Lung microvascular endothelial cell (primary cell): ENCODE data around the gene CCNT2. TPM values are rescaled to one million over a fixed set of nuclear protein-coding genes. Genes with fewer than 3 reads are reported as not detected.

Experiments
- DNase-seq, 2 donors: peaks; one replicate each; pipeline versions ENCODE4 v3.0.0 to v3.0.0-alpha.2; 2010; ENCODE audit warnings: low read depth in 2 of 2
- total RNA-seq: library from RNA; depleted of rRNA; stranded (reverse); fragments of >200 nt; gene quantifications from 2 replicates; pipeline ENCODE4 v1.2.1, GENCODE V29; 2014

Gene CCNT2
- total RNA-seq, 1 donor from 2014 or later, result 27.0 TPM

DNA sequence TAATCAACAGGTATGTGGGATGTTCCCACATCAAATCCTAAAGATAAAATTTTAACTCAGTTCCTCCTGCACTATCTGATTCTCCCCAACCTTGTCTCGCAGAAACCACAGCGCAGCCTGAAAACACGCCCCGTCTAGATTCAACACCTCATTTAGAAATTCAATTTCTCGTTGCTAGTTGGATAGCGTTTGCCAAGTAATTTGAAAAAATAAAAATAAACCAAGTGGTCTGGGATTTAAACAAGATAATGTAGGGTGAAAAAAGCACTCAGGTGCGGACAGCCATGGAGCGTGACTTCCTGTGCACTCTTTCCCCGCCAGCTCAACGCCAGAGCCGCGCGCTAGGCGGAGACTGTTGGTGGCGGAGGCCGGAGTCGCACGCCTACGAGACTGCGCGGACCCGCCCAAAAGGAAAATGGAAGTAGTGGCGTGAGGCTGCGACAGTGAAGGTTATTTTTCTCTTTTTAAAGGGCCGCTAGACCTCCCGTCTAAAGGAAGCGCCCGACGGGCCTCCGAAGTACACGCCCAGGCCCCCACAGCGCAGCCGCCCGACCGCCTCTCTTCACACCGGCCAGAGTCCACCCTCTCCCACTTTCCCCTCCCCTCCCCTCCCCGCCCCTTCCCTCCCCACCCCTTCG lies 615 bp upstream of the CCNT2 start:
- no peak for DNase-seq

DNA sequence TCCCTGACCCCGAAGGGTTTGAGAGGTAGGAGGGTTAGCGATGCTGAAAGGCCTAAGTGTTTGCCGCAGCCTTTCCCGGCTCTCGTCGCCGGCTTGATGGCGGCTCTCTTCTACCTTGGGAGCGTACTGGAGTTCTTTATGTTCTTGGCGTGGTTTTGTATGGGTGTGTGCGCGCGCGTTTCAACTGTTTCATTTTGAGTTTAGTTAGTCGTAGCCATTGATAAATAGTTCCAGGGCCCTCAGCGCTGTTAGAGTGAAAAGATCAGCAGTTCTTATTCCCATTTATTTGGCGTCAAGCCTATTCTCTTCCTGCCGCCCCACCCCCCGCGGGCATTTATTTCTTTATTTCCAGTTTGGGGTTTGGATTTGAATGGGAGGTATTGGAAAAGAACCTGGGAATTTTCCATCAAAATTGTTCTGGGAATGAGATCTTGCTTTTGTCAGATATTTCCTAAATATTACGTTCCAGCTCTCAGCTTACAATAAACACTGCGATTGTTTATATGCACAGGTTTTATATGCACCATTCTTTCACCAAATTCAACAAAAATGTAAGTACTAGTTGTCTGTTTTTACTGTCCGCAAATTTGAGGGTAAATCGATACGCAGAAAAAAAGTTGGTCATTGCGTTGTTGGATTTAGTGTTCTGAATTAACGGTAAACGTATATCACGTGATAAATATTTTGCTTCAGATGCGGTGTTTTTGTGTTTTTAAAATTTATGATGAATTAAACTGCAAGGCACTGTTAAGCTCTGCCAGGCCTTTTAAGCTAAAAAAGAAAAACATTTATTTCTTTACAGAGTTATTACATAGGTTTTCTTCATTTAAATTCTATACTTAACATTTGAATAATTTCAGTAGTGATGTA lies 954 bp downstream of the CCNT2 start:
- DNase-seq, result peak; percentile 40 to 61

DNA sequence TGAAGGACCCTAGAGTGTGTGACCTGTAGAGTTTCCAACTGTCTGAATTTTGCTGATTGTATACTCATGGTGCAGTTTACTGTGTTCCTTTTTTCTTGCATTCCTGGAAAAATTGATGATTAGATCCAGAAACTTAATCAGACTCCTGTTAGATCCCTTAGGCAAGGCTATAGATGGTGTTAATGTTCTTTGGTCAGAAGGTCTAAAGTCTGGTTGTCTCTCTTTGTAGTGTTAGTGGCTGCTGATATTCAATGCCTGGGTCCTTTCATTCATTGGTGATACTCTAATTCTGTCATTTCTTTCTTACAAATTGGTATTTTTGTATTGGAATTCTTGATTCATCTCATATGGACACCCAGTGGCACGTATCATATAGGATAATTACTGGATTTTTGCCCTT lies 6.3 kb downstream of the CCNT2 start:
- no peak for DNase-seq

DNA sequence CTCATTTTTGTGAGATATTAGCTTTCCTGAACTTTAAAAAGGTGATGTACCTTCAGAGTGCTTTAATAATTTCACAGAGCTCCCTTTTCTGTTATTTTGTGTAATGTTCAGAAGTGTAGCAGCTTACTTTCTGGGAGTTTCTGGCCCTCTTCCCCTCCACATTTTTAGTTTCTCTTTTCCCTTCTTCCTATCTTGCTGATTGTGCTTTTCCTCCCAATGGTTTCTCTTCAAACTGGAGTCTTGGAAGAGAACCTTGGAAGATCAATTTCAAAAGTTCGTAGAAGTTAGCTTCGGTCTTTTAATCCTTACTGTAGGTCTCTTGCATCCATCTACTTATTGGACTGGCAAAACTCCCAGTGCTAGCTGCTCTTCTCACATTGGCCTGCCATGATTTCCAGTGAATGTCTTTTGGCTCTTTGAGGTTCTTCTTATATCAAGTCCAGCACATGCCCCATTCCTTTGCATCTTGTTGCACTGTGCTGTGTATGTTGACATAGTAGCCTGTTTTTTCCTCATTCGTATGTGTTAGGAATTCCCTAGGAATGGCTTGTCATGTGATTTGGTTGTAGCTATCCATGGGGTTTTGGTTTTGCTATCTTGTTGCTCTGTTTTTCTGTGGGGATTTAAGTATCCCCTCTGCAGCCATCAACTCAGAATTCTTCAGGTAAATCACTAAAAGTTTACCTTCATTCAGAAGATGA lies 7.8 kb downstream of the CCNT2 start:
- DNase-seq, result peak in 1 of 2 donors; percentile 20

DNA sequence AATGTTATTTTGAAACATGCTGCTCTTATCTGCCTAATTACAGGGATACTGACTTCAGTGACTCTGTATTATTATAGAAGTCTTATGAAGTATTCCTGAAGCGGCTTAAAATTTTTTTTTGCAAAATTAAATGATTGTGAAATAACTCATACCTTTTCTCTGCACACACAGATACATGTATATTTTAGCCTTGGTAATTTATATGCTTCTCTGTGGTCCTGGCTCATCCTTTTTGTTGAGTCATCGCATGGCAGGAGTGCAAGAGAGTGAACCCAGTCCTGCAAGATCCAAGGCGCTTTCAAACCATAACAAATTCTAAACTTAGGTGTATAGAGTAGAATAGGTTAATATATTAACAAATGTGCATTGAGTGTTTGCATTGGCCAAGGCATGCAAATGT lies 8.6 kb downstream of the CCNT2 start:
- no peak for DNase-seq

DNA sequence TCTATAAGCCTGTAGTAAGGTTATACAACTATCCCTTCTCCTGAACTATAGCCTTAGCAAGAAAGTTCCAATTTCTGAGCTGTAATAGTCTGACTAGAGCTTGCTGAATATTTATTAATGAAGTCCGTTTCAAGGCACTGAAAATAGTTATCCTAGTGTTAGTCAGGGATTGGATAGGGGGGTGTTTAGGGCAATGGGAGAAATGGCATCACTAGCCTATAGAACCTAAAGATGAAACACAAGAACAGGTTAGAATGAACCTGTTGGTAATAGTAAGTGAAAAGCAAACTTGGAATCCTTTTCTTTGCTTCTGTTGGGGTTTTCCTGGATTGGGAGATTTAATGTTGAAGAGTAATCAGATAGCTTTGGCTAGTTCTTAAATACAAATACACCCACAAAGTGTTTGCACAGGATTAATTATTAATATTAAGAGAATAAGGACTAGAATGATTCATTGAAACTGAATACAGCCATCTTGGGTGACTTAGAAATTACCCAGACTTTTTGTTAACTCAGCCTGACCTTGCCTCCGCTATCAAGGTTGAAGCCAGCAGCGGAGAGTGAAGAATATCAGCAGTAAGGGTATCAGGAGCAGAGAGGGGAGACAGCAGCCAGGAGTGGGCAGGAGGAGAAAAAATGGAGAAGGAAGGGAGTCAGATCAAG lies 14.4 kb downstream of the CCNT2 start:
- no peak for DNase-seq

DNA sequence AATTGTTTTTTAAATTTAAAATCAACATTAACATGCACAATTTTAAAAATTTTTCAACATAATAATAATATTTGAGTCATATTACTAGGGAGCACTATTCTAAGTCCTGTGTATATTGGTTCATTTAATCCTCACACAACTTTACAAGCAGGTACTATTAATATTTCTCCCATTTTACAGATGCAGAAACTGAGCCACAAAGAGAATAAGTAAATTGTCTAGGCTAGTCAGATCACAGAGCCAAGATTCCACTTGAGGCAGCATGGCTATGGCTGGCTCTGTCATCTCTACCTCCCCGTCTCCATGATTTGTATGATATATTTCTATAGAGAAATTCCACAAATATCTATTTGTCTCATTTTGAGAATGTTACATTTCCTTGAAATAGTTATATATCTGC lies 15.1 kb downstream of the CCNT2 start:
- no peak for DNase-seq

DNA sequence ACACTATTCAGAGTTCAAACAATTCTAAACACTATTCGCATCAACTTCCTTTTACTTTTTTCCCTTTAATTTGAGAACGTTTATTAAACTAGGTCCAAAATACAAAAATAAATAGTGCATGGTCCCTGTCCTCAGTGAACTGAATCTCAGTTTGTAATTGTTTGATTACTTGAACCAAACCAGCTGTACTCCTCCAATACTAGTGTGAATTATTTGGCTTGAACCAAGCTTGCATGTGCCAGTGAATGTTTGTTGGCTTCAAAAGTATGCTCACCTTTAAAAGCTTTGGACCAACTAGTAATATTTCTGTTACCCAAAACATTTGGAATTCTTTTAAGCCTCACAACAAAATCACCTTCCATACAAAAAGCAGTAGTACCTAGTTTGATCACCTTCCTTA lies 15.5 kb downstream of the CCNT2 start:
- no peak for DNase-seq

DNA sequence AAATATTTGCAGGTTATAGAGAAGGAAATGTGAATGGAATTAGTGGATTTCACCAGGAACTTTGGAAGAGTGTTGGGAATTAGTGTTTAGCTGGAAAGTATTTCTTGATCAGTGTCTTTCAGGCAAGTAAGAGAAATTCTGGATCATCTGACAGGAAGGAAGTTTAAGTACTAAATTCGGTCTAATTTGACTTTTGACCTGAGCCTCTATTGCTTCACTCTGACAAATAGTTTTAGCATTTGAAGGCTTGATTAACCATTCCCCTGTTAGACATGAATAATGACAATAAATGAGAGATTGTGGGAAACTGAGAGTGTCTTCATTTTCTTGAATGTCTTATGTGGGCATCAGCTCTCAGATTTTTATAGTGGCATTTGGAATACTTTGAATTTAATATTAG lies 16.0 kb downstream of the CCNT2 start:
- no peak for DNase-seq

DNA sequence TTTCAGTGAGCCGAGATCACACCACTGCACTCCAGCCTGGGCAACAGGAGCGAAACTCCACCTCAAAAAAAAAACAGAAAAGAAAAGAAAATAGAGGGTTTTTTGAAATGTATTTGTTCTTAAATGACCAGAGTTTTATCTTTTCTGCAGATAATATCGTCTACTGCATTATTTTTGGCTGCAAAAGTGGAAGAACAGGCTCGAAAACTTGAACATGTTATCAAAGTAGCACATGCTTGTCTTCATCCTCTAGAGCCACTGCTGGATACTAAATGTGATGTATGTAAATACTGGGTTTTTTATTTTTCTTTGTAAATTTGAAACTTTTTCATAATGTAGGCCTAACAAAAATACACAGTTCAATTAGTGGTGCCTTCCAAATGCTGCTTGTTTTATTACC lies 18.1 kb downstream of the CCNT2 start:
- DNase-seq, result no peak

DNA sequence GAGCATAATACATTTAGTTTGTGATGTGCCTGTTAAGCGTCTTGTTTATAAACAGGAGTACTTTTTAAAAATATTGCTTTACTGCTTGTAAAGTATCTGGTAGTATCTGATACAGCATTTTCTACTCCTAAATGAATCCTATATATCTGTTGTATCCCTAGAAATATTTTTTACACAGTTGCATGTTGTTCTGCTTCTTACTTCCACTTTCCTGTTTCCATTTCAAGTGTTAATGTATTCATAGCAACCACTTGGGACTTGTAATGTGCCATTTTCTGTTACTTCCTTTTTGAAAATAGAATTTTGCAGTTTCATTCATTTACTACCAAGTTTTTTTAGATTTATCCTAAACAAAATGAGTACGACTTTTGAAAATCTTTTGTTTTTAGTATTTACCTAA lies 24.9 kb downstream of the CCNT2 start:
- DNase-seq, result no peak

DNA sequence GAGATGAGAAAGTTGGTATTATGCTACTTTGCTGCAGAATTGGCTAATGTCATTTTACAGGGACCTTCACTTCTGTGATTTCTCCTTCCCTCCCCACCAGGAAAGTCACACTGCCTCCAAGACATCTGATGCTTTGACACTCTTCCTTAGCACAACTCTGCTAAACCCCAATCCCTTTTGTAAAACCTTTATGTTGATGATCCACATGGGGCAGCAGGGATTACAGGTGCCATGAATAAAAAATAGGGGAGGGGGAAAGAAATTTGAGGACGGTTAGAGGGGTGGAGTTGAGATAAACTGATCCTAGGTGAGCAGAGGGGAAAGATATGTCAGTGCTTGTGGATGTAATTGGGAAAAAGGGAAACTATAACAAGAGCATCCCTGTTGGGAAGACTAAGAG lies 26.4 kb downstream of the CCNT2 start:
- no peak for DNase-seq

DNA sequence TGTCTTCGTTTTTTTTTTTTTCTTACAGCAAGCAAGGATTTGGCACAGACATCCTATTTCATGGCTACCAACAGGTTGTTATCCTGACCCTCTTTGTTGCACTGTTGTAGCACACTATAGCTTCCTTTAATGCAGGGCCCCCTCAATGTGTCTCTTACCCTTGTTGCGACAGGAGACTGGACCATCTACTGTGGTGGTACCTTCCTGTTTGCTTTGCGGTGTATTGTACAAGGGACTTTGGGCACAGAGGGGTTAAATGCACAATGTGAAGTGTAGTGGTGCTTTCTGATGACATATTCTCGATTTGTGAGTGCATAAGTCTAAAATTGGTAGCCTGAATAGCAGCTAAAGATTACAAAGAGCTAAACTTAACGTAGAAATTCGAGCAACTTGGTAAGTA lies 27.5 kb downstream of the CCNT2 start:
- no peak for DNase-seq

DNA sequence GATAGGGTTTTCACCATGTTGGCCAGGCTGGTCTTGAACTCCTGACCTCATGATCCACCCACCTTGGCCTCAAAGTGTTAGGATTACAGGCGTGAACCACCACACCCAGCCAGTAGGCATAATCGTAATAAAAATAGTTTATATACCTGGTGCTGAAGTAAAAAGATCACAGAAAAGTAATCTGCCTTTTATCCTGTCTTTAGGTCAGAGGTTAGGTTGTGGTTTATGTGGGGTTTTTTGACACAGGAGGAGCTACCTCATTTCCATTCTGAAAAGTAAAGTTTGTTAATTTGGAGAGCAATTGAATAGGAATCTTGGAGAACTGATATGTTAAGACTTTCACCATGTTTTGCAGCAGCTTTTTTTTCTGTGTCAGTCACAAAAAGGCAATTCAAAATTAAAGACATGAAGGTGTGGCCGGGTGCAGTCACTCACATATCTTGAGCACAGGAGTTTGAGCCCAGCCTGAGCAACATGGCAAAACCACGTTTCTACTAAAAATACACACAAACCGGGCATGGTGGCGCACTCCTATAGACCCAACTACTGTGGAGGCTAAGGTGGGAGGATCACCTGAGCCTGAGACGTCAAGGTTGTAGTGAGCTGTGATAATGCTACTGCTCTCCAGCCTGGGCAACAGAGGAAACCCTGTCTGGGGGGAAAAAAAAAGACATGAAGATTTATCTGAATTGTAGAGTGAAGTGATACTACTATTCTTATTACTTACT lies 31.5 kb downstream of the CCNT2 start:
- no peak for DNase-seq

DNA sequence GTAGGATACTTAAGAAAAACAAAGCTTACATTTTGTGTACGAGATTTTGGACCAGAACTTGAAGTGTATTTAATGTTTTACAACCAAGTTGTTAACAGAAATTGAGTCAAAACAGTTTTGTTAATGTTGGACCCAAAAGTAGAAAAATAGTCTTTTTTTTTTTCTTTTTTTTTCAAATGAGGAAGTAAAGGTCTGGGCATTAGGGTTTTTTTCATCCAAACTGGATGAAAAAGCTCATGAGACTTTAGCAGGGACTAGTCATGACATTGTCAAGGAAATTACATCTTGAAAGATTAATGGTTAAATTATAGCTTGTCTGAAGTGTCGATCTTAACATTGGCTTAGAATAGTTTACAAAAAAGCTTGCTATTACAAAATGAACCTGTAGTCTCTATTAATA lies 32.3 kb downstream of the CCNT2 start:
- no peak for DNase-seq

DNA sequence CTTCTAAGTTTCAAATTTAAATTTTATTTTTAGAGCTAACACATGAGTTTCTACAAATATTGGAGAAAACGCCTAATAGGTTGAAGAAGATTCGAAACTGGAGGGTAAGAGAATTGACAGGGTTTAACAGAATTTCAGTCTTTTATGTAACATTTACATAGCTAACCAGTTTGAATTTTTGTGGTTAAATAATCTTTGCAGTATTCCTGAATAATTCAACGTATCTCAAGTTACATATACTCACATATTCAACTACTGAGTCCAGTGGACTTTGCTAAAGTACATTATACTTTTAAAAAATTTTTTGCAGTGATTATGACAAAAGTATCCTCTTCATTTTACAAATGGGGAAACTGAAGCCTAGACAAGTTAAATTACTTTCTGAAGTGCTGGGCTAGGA lies 34.0 kb downstream of the CCNT2 start:
- no peak for DNase-seq

DNA sequence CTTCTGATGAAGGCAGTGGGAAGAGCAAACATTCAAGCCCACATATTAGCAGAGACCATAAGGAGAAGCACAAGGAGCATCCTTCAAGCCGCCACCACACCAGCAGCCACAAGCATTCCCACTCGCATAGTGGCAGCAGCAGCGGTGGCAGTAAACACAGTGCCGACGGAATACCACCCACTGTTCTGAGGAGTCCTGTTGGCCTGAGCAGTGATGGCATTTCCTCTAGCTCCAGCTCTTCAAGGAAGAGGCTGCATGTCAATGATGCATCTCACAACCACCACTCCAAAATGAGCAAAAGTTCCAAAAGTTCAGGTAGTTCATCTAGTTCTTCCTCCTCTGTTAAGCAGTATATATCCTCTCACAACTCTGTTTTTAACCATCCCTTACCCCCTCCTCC lies 35.4 kb downstream of the CCNT2 start:
- no peak for DNase-seq

DNA sequence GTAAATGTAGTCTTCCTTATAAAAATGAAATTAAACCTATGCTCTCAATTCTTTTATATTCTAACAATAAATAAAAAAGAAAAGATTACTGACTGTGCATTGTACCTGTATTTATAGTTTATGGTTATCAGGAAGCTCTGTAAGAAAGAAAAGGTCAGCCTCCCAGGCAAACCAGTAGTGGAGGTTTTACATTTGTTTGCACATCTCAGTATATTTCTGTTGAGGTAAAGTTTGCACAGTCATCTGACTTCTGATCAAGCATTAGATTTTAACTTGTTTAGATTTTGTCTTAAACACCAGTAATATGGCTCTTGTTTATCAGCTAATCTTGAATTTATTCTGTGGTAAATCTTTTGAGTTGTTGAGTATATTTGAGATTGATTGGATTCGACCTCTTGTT lies 37.1 kb downstream of the CCNT2 start:
- DNase-seq, result no peak

DNA sequence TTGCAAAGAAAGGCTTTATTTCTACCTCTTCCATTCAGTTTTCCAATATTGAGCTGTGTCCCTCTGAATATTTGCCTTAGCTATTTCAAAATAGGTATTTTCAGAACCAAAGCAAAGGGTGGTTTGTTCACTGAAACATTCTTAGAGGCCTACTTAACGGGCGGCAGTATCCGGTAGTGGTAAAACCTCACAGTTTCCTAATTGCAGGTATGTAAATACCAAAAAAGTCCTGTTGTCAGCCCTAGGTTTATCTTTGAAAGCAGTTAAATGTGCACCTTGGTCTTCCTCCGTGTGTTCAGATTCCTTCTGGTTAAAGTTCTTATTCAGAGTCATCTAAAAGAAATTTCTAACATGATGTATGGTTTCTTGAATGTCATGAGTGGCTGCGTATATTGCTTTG lies 38.9 kb downstream of the CCNT2 start:
- no peak for DNase-seq

DNA sequence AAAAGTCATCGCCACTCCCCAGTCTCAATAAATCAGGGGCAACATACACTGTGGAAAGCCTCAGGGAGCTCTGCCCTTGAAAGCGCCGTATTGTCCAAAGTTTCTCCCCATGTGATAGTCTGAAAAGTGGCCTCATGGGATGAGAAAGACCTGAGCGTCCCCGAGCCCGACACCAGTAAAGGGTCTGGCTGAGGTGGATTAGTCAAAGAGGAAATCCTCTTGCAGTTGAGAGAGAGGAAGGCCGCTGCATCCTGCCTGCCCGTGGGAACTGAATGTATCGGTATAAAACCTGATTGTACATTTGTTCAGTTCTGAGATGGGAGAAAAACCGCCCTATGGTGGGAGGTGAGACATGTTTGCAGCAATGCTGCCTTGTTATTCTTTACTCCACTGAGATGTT lies 48.5 kb downstream of the CCNT2 start:
- peak; percentile 84 to 91 for DNase-seq
